B cell (primary cell): Measurements from ENCODE around the gene ETDB.

ENCODE experiments used
- CTCF ChIP-seq: fragments of 200-600 bp; IDR thresholded peaks from one replicate; pipeline ENCODE4 v1.8.0; 2022; ENCODE audit warnings: antibody characterized with exemption, mild to moderate bottlenecking
- EZH2 ChIP-seq: IDR thresholded peaks from 2 replicates; pipeline ENCODE4 v1.6.1; 2012; ENCODE audit warnings: borderline replicate concordance, low read depth, mild to moderate bottlenecking, moderate library complexity, low read length; ENCODE audit not compliant: insufficient read depth, poor library complexity, severe bottlenecking

- TF ChIP-seq EZH2: no peak
- no peak for TF ChIP-seq CTCF
Measured at GRCh38 chrX:135094726-135095125, 25.6 kb downstream of the ETDB start.
